ENCODE results near the gene KATNAL2. TPM values are rescaled to one million over a fixed set of nuclear protein-coding genes. Genes with fewer than 3 reads are reported as not detected.

KATNAL2 gene
- total RNA-seq, 2 experiments from 2014 or later = 0.87 to 1.0 TPM

Other genes starting within 250 kb of the KATNAL2 start
- gene ST8SIA5, start 160.5 kb upstream of the KATNAL2 start, total RNA-seq = under 1 TPM in 1 of 2 experiments, not detected in 1; 0.15 TPM
- 10 to 100 TPM; 32.8 to 33.3 TPM for gene PIAS2, start 95 bp upstream of the KATNAL2 start, total RNA-seq
- gene ELOA2, start 118.0 kb downstream of the KATNAL2 start, total RNA-seq = not detected
- gene HDHD2, start 232.9 kb downstream of the KATNAL2 start, total RNA-seq = 10 to 100 TPM; 31.2 to 34.3 TPM